SK-N-SH (cell line): Measurements from ENCODE around the gene TRIM22.

Source experiments
- EZH2phosphoT487 ChIP-seq: fragments of 200-600 bp; sonication (generic); IDR thresholded peaks from 2 replicates; pipeline ENCODE4 v1.6.1; 2017; ENCODE audit warnings: low read depth, mixed run types, mild to moderate bottlenecking, antibody characterized with exemption, moderate library complexity, borderline replicate concordance
- FOSL2 ChIP-seq: IDR thresholded peaks from 2 replicates; pipeline ENCODE4 v1.4.0; 2012; ENCODE audit warnings: low read depth, mild to moderate bottlenecking, moderate library complexity, borderline replicate concordance
- NRF1 ChIP-seq: IDR thresholded peaks from 2 replicates; pipeline ENCODE4 v1.6.1; 2012; ENCODE audit warnings: low read depth, mild to moderate bottlenecking, low read length
- RCOR1 ChIP-seq: fragments of 150-350 bp; IDR thresholded peaks from 2 replicates; pipeline ENCODE4 v1.6.1; 2017; ENCODE audit warnings: antibody characterized with exemption, low read length
- REST ChIP-seq: IDR thresholded peaks from 2 replicates; pipeline ENCODE4 v1.6.1; 2012; ENCODE audit warnings: mild to moderate bottlenecking, low read depth, low read length, moderate library complexity
- TAF1 ChIP-seq: IDR thresholded peaks from 2 replicates; pipeline ENCODE4 v1.6.1; 2012; ENCODE audit warnings: low read depth, mild to moderate bottlenecking, low read length, moderate library complexity, borderline replicate concordance
- YY1 ChIP-seq: IDR thresholded peaks from 2 replicates; pipeline ENCODE4 v1.4.0; 2012; ENCODE audit warnings: low read depth, mild to moderate bottlenecking
- TF ChIP-seq, protein P1 (sequence below): IDR thresholded peaks from 2 replicates; pipeline ENCODE4; 2012
- TF ChIP-seq, protein P2 (sequence below): fragments of 200-600 bp; sonication (generic); IDR thresholded peaks from 2 replicates; pipeline ENCODE4 v1.6.1; 2017; ENCODE audit warnings: antibody characterized with exemption, mild to moderate bottlenecking, moderate library complexity

- no peak for TF ChIP-seq REST
- TF ChIP-seq RCOR1: no peak
- TF ChIP-seq, protein P1, sequence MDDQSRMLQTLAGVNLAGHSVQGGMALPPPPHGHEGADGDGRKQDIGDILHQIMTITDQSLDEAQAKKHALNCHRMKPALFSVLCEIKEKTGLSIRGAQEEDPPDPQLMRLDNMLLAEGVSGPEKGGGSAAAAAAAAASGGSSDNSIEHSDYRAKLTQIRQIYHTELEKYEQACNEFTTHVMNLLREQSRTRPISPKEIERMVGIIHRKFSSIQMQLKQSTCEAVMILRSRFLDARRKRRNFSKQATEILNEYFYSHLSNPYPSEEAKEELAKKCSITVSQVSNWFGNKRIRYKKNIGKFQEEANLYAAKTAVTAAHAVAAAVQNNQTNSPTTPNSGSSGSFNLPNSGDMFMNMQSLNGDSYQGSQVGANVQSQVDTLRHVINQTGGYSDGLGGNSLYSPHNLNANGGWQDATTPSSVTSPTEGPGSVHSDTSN: no peak
- TF ChIP-seq, protein P2, sequence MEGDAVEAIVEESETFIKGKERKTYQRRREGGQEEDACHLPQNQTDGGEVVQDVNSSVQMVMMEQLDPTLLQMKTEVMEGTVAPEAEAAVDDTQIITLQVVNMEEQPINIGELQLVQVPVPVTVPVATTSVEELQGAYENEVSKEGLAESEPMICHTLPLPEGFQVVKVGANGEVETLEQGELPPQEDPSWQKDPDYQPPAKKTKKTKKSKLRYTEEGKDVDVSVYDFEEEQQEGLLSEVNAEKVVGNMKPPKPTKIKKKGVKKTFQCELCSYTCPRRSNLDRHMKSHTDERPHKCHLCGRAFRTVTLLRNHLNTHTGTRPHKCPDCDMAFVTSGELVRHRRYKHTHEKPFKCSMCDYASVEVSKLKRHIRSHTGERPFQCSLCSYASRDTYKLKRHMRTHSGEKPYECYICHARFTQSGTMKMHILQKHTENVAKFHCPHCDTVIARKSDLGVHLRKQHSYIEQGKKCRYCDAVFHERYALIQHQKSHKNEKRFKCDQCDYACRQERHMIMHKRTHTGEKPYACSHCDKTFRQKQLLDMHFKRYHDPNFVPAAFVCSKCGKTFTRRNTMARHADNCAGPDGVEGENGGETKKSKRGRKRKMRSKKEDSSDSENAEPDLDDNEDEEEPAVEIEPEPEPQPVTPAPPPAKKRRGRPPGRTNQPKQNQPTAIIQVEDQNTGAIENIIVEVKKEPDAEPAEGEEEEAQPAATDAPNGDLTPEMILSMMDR: no peak
- TF ChIP-seq EZH2phosphoT487: no peak
- no peak for TF ChIP-seq FOSL2
- TF ChIP-seq TAF1: no peak
- no peak for TF ChIP-seq NRF1
- no peak for TF ChIP-seq YY1
Observed at GRCh38 chr11:5719703-5720495, 30.3 kb downstream of the TRIM22 start.
